Measurements from ENCODE around the gene FAM83G.

FAM83G gene

GRCh38 chr17:18991531-18992315 lies 12.8 kb downstream of the FAM83G start:
- Histone ChIP-seq H3K9me3 (ENCODE audit: control insufficient read depth, insufficient read depth, low read depth, low read length) (no peaks in the 10 kb centered on the region), H3K27ac (ENCODE audit: extremely low read depth, low read depth, low read length) (no peak overlapping the region), H3K36me3 (ENCODE audit: control insufficient read depth in 2 of 2, insufficient read depth in 1 of 2, low read length in 2 of 2) (peaks cover 3 to 49% of the 10 kb centered on the region in 2 experiments; a peak in 2 of 3 replicates), H3K4me1 (ENCODE audit: control insufficient read depth, insufficient read depth, low read length) (no peaks in the 10 kb centered on the region), H3K4me3 (ENCODE audit: low read depth, low read length) (no peak overlapping the region)
- no peak for TF ChIP-seq KLF8 (tag by site-specific recombination; IDR thresholded peaks at IDR 0.05)
- TF ChIP-seq EGR2 (tag by site-specific recombination; IDR thresholded peaks at IDR 0.05; ENCODE audit: low read depth), result peak; percentile 23; the same call in 1 of the 2 replicates
- 0 out of 2 replicates have a peak, but pooled peaks have one; percentile 52 for TF ChIP-seq ZFHX2 (tag by site-specific recombination; conservative IDR thresholded peaks at IDR 0.05)
- POLR2A ChIA-PET, result interaction anchor here (0.6 to 2.3 kb wide), 3 partner anchors 11 to 286 kb away, joined by 4 to 7 read pairs (median 6); partner anchors contain the start of gene FAM83G
- CTCF ChIA-PET, result interaction anchor here (0.6 to 1.2 kb wide), 4 partner anchors 11 to 309 kb away, joined by 3 read pairs; no protein-coding TSS in a partner anchor

GRCh38 chr17:18990331-18990730 lies 14.2 kb downstream of the FAM83G start:
- no peak for TF ChIP-seq ZNF132 (tag by site-specific recombination; IDR thresholded peaks at IDR 0.05; ENCODE audit: borderline replicate concordance)
- TF ChIP-seq HIC1 (tag by site-specific recombination; IDR thresholded peaks at IDR 0.05), result peak; percentile 28; the same call in 1 of the 2 replicates
- no peak for TF ChIP-seq ZNF654 (tag by site-specific recombination; IDR thresholded peaks at IDR 0.05; ENCODE audit: low read depth)
- Histone ChIP-seq H3K36me3 (ENCODE audit: control insufficient read depth in 2 of 2, insufficient read depth in 1 of 2, low read length in 2 of 2) (peaks cover 0 to 54% of the 10 kb centered on the region in 2 experiments; a peak in 1 of 3 replicates), H3K4me1 (ENCODE audit: control insufficient read depth, insufficient read depth, low read length) (no peaks in the 10 kb centered on the region), H3K4me3 (ENCODE audit: low read depth, low read length) (no peak overlapping the region), H3K9me3 (ENCODE audit: control insufficient read depth, insufficient read depth, low read depth, low read length) (no peaks in the 10 kb centered on the region), H3K27ac (ENCODE audit: extremely low read depth, low read depth, low read length) (no peak overlapping the region)
- POLR2A ChIA-PET, result interaction anchor here (1.9 to 2.3 kb wide), 2 partner anchors 9 to 14 kb away, joined by 6 to 7 read pairs; partner anchors contain the start of gene FAM83G
- CTCF ChIA-PET, result interaction anchor here (1.2 kb wide), 1 partner anchor 22 kb away, joined by 3 read pairs; no protein-coding TSS in a partner anchor

- no peaks in the 10 kb centered on the region for H3K4me1 ChIP-seq (ENCODE audit: control insufficient read depth, insufficient read depth, low read length)
- peaks cover 0 to 64% of the 10 kb centered on the region in 2 experiments; a peak in 1 of 3 replicates for H3K36me3 ChIP-seq (ENCODE audit: control insufficient read depth in 2 of 2, insufficient read depth in 1 of 2, low read length in 2 of 2)
- no peak for TF ChIP-seq ZNF146 (tag by site-specific recombination; IDR thresholded peaks at IDR 0.05)
- TF ChIP-seq ZNF596 (tag by site-specific recombination; IDR thresholded peaks at IDR 0.05), result no peak
- TF ChIP-seq GLIS2 (tag by site-specific recombination; IDR thresholded peaks at IDR 0.05), result no peak
- TF ChIP-seq KLF1 (tag by site-specific recombination; IDR thresholded peaks at IDR 0.05), result no peak
- no peak for TF ChIP-seq ZFP69B (tag by site-specific recombination; IDR thresholded peaks at IDR 0.05)
- no peak for TF ChIP-seq MYNN (tag by site-specific recombination; IDR thresholded peaks at IDR 0.05; ENCODE audit: borderline replicate concordance)
- no peak for TF ChIP-seq ZNF624 (tag by site-specific recombination; IDR thresholded peaks at IDR 0.05)
- no peak for TF ChIP-seq ZNF266 (tag by site-specific recombination; IDR thresholded peaks at IDR 0.05; ENCODE audit: low read depth)
- no peak for TF ChIP-seq SETDB1 (IDR thresholded peaks at IDR 0.05; ENCODE audit: insufficient read length, low read length)
- TF ChIP-seq PRDM10 (tag by site-specific recombination; IDR thresholded peaks at IDR 0.05), result no peak
- no peak for TF ChIP-seq ZNF645 (tag by site-specific recombination; IDR thresholded peaks at IDR 0.05)
- no peak overlapping the region for H3K27ac ChIP-seq (ENCODE audit: extremely low read depth, low read depth, low read length)
- no peak overlapping the region for H3K4me3 ChIP-seq (ENCODE audit: low read depth, low read length)
- CTCF ChIA-PET, result interaction anchor here (1.1 kb wide), 1 partner anchor 9 kb away, joined by 3 read pairs; no protein-coding TSS in a partner anchor
- POLR2A ChIA-PET, result no interaction called here
- H3K9me3 ChIP-seq (ENCODE audit: control insufficient read depth, insufficient read depth, low read depth, low read length), result no peaks in the 10 kb centered on the region
These were observed 15.9 kb downstream of the FAM83G start for GRCh38 chr17:18988546-18989173.
